GM23338 (cell line): ENCODE results near the gene UCN2. TPM values are rescaled to one million over a fixed set of nuclear protein-coding genes. Genes with fewer than 3 reads are reported as not detected.

Experiments used
- ATAC-seq: fragments of 200-7000 bp; cut with Tn5 transposase; 3 replicates; pipeline ENCODE4 v1.9.1; 2020
- DNase-seq: peaks from one replicate; pipeline ENCODE4 v3.0.0-alpha.2; 2015; ENCODE audit warnings: low spot score
- H2AFZ ChIP-seq: fragments of 200-600 bp; sonication (generic); 2 replicates; pipeline ENCODE4 v1.8.0; 2016; ENCODE audit warnings: antibody characterized with exemption, mild to moderate bottlenecking, moderate library complexity
- H3F3A ChIP-seq: fragments of 200-600 bp; sonication (generic); replicated peaks from 2 replicates; pipeline ENCODE4 v1.8.0; 2017; ENCODE audit warnings: antibody characterized with exemption, mixed run types, low read depth
- H3K27ac ChIP-seq: fragments of 200-600 bp; sonication (generic); 2 replicates; pipeline ENCODE4 v1.6.1; 2016; ENCODE audit warnings: low read depth
- H3K27me3 ChIP-seq: fragments of 200-600 bp; sonication (generic); 2 replicates; pipeline ENCODE4 v1.8.0; 2016; ENCODE audit warnings: mild to moderate bottlenecking, mixed run types, moderate library complexity; ENCODE audit not compliant: insufficient read depth
- H3K36me3 ChIP-seq: fragments of 200-600 bp; sonication (generic); 2 replicates; pipeline ENCODE4 v1.8.0; 2016; ENCODE audit warnings: mild to moderate bottlenecking; ENCODE audit not compliant: insufficient read depth
- H3K4me1 ChIP-seq: fragments of 200-600 bp; sonication (generic); 2 replicates; pipeline ENCODE4 v1.8.0; 2016; ENCODE audit warnings: mild to moderate bottlenecking, moderate library complexity; ENCODE audit not compliant: insufficient read depth
- H3K4me2 ChIP-seq: fragments of 200-600 bp; sonication (generic); 2 replicates; pipeline ENCODE4 v1.7.1; 2017; ENCODE audit warnings: mixed run types
- H3K4me3 ChIP-seq: fragments of 200-600 bp; sonication (generic); 2 replicates; pipeline ENCODE4 v1.6.1; 2016; ENCODE audit warnings: mixed run types
- H3K79me2 ChIP-seq: fragments of 200-600 bp; sonication (generic); replicated peaks from 2 replicates; pipeline ENCODE4 v1.8.0; 2017; ENCODE audit warnings: mild to moderate bottlenecking; ENCODE audit not compliant: insufficient read depth
- H3K9me2 ChIP-seq: fragments of 200-600 bp; sonication (generic); 2 replicates; pipeline ENCODE4 v1.8.0; 2017; ENCODE audit not compliant: insufficient read depth
- H4K20me1 ChIP-seq: fragments of 200-600 bp; sonication (generic); replicated peaks from 2 replicates; pipeline ENCODE4 v1.8.0; 2017; ENCODE audit warnings: mild to moderate bottlenecking; ENCODE audit not compliant: insufficient read depth
- H3K27ac Mint-ChIP-seq: 2 replicates; pipeline ENCODE4 v1.8.0; 2020; ENCODE audit warnings: inconsistent platforms, mild to moderate bottlenecking, moderate library complexity, mixed read lengths
- H3K27me3 Mint-ChIP-seq: 3 replicates; pipeline ENCODE4 v1.8.0; 2022; ENCODE audit warnings: low read depth, mild to moderate bottlenecking, moderate library complexity, mixed read lengths, inconsistent platforms; ENCODE audit not compliant: insufficient read depth, poor library complexity
- H3K36me3 Mint-ChIP-seq: 3 replicates; pipeline ENCODE4 v1.8.0; 2021; ENCODE audit warnings: low read depth, mild to moderate bottlenecking, inconsistent platforms, moderate library complexity, mixed read lengths
- H3K4me1 Mint-ChIP-seq: 3 replicates; pipeline ENCODE4 v1.8.0; 2020; ENCODE audit warnings: mild to moderate bottlenecking, inconsistent platforms, mixed read lengths
- H3K4me3 Mint-ChIP-seq: 3 replicates; pipeline ENCODE4 v1.8.0; 2021; ENCODE audit warnings: moderate library complexity, mild to moderate bottlenecking, inconsistent platforms, mixed read lengths
- H3K9me3 Mint-ChIP-seq: 3 replicates; pipeline ENCODE4 v1.8.0; 2020; ENCODE audit warnings: moderate library complexity, mild to moderate bottlenecking, inconsistent platforms, mixed read lengths
- CREB1 ChIP-seq: fragments of 250-450 bp; sonication (Bioruptor Pico); IDR thresholded peaks from 2 replicates; pipeline ENCODE4 v1.5.0; 2020; ENCODE audit warnings: low read depth, mild to moderate bottlenecking, moderate library complexity
- CTCF ChIP-seq, 2 experiments: fragments of 200-600 bp in 1 of 2; sonication (generic) in 1 of 2; conservative IDR thresholded peaks; 2 replicates each; pipeline versions ENCODE4 v1.5.1 to v1.6.1; 2016 to 2017; ENCODE audit warnings: antibody characterized with exemption in 2 of 2, low read depth in 2 of 2, mild to moderate bottlenecking in 2 of 2, moderate library complexity in 1 of 2
- EZH2phosphoT487 ChIP-seq: fragments of 200-600 bp; sonication (generic); IDR thresholded peaks from one replicate; pipeline ENCODE4 v1.8.1; 2018; ENCODE audit warnings: antibody characterized with exemption; ENCODE audit not compliant: unreplicated experiment
- POLR2AphosphoS5 ChIP-seq: IDR thresholded peaks from 2 replicates; pipeline ENCODE4 v1.6.1; 2016; ENCODE audit warnings: antibody characterized with exemption, low read depth
- STAT1 ChIP-seq: IDR thresholded peaks from one replicate; pipeline ENCODE4 v1.6.1; 2016; ENCODE audit warnings: antibody characterized with exemption; ENCODE audit not compliant: unreplicated experiment
- ZNF331 ChIP-seq: fragments of 250-450 bp; sonication (Bioruptor Pico); IDR thresholded peaks from 2 replicates; pipeline ENCODE4 v1.5.0; 2020; ENCODE audit warnings: low read depth, mild to moderate bottlenecking, moderate library complexity
- ZNF462 ChIP-seq: fragments of 250-450 bp; sonication (Bioruptor Pico); IDR thresholded peaks from 2 replicates; pipeline ENCODE4 v1.5.0; 2020; ENCODE audit warnings: mild to moderate bottlenecking, moderate library complexity
- polyA plus RNA-seq: library from polyadenylated mRNA; unstranded; fragments of >200 nt; fragmentation: Nextera tagmentation; extraction: Ambion mirVana; gene quantifications from 2 replicates; pipeline ENCODE4 v1.2.1, GENCODE V29; 2016
- total RNA-seq: library from RNA; depleted of rRNA; stranded (reverse); fragments of >200 nt; shearing (Covaris generic); gene quantifications from 2 replicates; pipeline ENCODE4 v1.2.3, GENCODE V29; 2014

Gene UCN2
- total and polyA plus RNA-seq, 2 experiments from 2014 or later = 0.17 TPM; not detected in 1

- peaks cover 2% of the 10 kb centered on the region; the same call in 2 of the 3 replicates for H3K36me3 Mint-ChIP-seq
- Histone ChIP-seq H3K4me1 (no peaks in the 10 kb centered on the region), H3F3A (no peaks in the 10 kb centered on the region), H3K36me3 (no peaks in the 10 kb centered on the region), H3K4me3 (no peak overlapping the region), H3K27me3 (no peaks in the 10 kb centered on the region), H3K9me2 (no peaks in the 10 kb centered on the region), H3K79me2 (no peaks in the 10 kb centered on the region), H3K27ac (no peak overlapping the region), H2AFZ (no peak overlapping the region), H3K4me2 (no peak overlapping the region), H4K20me1 (no peaks in the 10 kb centered on the region)
- H3K4me1 Mint-ChIP-seq = no peaks in the 10 kb centered on the region
- peaks cover 2% of the 10 kb centered on the region for H3K27me3 Mint-ChIP-seq
- TF ChIP-seq CTCF (conservative IDR thresholded peaks at IDR 0.05; ENCODE audit: low read depth in 2 of 2) (no peak), POLR2AphosphoS5 (no peak), ZNF331 (no peak)
- H3K4me3 Mint-ChIP-seq = no peak overlapping the region
- DNase-seq (no peak), ATAC-seq (no peak)
- no peak overlapping the region for H3K27ac Mint-ChIP-seq
- H3K9me3 Mint-ChIP-seq = no peaks in the 10 kb centered on the region
Measured at GRCh38 chr3:48521635-48522034, 41.9 kb downstream of the UCN2 start.

DNA sequence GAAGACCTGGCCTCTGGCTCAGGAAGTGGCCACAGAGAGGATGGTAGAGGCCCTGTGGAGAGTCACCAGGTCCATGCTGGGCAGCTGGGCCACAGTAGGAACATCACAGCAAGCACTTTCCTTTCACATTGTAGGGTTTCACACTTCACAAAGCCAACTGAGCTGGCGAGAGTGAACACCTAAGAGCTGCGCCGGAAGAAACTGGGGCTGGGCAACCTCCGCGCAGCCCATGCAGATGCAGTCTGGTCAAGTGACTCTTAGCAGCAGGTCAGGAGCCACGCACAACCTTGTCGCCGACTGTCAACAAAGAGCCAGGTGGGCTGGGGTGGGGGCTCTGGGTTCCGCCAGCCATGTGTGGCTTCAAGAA lies 44.3 kb downstream of the UCN2 start:
- Histone ChIP-seq H3K36me3 (no peaks in the 10 kb centered on the region), H3K79me2 (no peaks in the 10 kb centered on the region), H3K27ac (no peak overlapping the region), H2AFZ (no peak overlapping the region), H3K4me2 (no peak overlapping the region), H4K20me1 (no peaks in the 10 kb centered on the region), H3K9me2 (no peaks in the 10 kb centered on the region), H3K27me3 (no peaks in the 10 kb centered on the region), H3K4me1 (no peaks in the 10 kb centered on the region), H3K4me3 (no peak overlapping the region), H3F3A (no peaks in the 10 kb centered on the region)
- DNase-seq (no peak), ATAC-seq (no peak)
- H3K27ac Mint-ChIP-seq = no peak overlapping the region
- H3K36me3 Mint-ChIP-seq = peaks cover 2% of the 10 kb centered on the region; the same call in 2 of the 3 replicates
- H3K4me1 Mint-ChIP-seq = no peaks in the 10 kb centered on the region
- TF ChIP-seq EZH2phosphoT487 = no peak
- TF ChIP-seq ZNF462 (CRISPR knock-in tag) = no peak
- no peak for TF ChIP-seq CREB1
- no peak for TF ChIP-seq STAT1
- no peaks in the 10 kb centered on the region for H3K9me3 Mint-ChIP-seq
- H3K27me3 Mint-ChIP-seq = peaks cover 2% of the 10 kb centered on the region
- H3K4me3 Mint-ChIP-seq = no peak overlapping the region
